ENCODE data around the gene TMEM33. TPM values are rescaled to one million over a fixed set of nuclear protein-coding genes. Genes with fewer than 3 reads are reported as not detected.
A peak's percentile ranks its signal among the peaks of the same experiment; 100 is the strongest.

Gene TMEM33
- polyA plus RNA-seq, 2 of the 4 experiments (the other 2 are of a cell fraction): 29.0 to 73.4 TPM

GRCh38 chr4:41935652-41936021, 408 bp downstream of the TMEM33 start:
- FAIRE-seq: no peak
- no peaks in the 10 kb centered on the region for H3K9me3 ChIP-seq
- POLR2A ChIA-PET: interaction anchor here (1.2 kb wide), 1 partner anchor 55 kb away, joined by 5 read pairs; the partner anchor contains the start of gene SLC30A9
- peak; percentile 8 to 16 for DNase-seq (ENCODE audit: low read depth in 1 of 2, low spot score in 1 of 2)
- H3K4me2 ChIP-seq: peak overlapping the region; percentile 94
- peak; percentile 23 to 34; a peak in 4 of 6 replicates for ATAC-seq
- CTCF ChIA-PET: no interaction called here
- H3K4me1 ChIP-seq: peaks cover 31% of the 10 kb centered on the region; the same call in 2 of the 3 replicates
- peak overlapping the region; percentile 99 for H3K4me3 ChIP-seq
- peak overlapping the region; percentile 93 to 99 for H3K27ac ChIP-seq
- TF ChIP-seq ATOH8 (CRISPR knock-in tag; IDR thresholded peaks at IDR 0.05; ENCODE audit: low read depth): no peak
- peak; percentile 45 for TF ChIP-seq MAX (IDR thresholded peaks at IDR 0.05)
- TF ChIP-seq USF2 (IDR thresholded peaks at IDR 0.05): peak; percentile 63
- TF ChIP-seq MYC (IDR thresholded peaks at IDR 0.05; ENCODE audit: borderline replicate concordance, low read length): peak; percentile 50; the same call in 1 of the 2 replicates
- no peak for TF ChIP-seq ELK1 (IDR thresholded peaks at IDR 0.05; ENCODE audit: low read depth, low read length)
- under 1% methylated on average over 11 of the region's 12 CpGs for WGBS (ENCODE audit: missing lambda C conversion rate)

GRCh38 chr4:41939016-41939626, 3.9 kb downstream of the TMEM33 start:
- Histone ChIP-seq H3K27ac (no peak overlapping the region), H3K4me3 (no peak overlapping the region), H3K4me2 (no peak overlapping the region; the same call in 2 of the 3 replicates), H3K9me3 (no peaks in the 10 kb centered on the region), H3K4me1 (peaks cover 31% of the 10 kb centered on the region; the same call in 2 of the 3 replicates)
- FAIRE-seq (no peak), DNase-seq (ENCODE audit: low read depth in 1 of 2, low spot score in 1 of 2) (no peak), ATAC-seq (no peak)
- POLR2A ChIA-PET: no interaction called here
- TF ChIP-seq RNF2 (IDR thresholded peaks at IDR 0.05; ENCODE audit: borderline replicate concordance, low read depth) (no peak), MAFK (IDR thresholded peaks at IDR 0.05; ENCODE audit: partially characterized antibody) (peak; percentile 66), CEBPB (IDR thresholded peaks at IDR 0.05) (peak; percentile 62 to 71; a peak in 3 of 4 replicates), HMGXB4 (CRISPR knock-in tag; IDR thresholded peaks at IDR 0.05; ENCODE audit: borderline replicate concordance) (no peak), CTCF (IDR thresholded peaks at IDR 0.05) (no peak), KDM1A (IDR thresholded peaks at IDR 0.05; ENCODE audit: low read depth) (no peak), RAD21 (conservative IDR thresholded peaks at IDR 0.05 in 1 of 2, IDR thresholded peaks at IDR 0.05 in 1 of 2) (no peak), EHMT2 (IDR thresholded peaks at IDR 0.05; ENCODE audit: low read depth) (no peak), HEYL (CRISPR knock-in tag; IDR thresholded peaks at IDR 0.05) (no peak), PHF8 (IDR thresholded peaks at IDR 0.05; ENCODE audit: borderline replicate concordance, low read depth) (no peak), KDM5A (IDR thresholded peaks at IDR 0.05) (no peak)
- CTCF ChIA-PET: interaction anchor here (1.0 kb wide), 1 partner anchor 22 kb away, joined by 3 read pairs; no protein-coding TSS in a partner anchor
- 75% methylated on average over 3 of the region's 3 CpGs for WGBS (ENCODE audit: missing lambda C conversion rate)
